Lung (tissue), 12 donors: Measurements from ENCODE around the gene RFX1. TPM values are rescaled to one million over a fixed set of nuclear protein-coding genes. Genes with fewer than 3 reads are reported as not detected.
A peak's percentile ranks its signal among the peaks of the same experiment; 100 is the strongest.
"Not testable (repeated sequence)": the region's sequence is repeated elsewhere in the genome, so short reads cannot be mapped to it uniquely, and the experiment has no call there.

Experiments used
- ATAC-seq: fragments of 200-7000 bp; cut with Tn5 transposase; one replicate; pipeline ENCODE4 v1.9.1; 2020; ENCODE audit warnings: moderate number of reproducible peaks; ENCODE audit not compliant: insufficient read depth, low FRiP score
- DNase-seq, 3 donors: peaks; one replicate each; pipeline ENCODE4 v3.0.0-alpha.2; 2013 to 2017
- H3K27ac ChIP-seq, 2 donors: one replicate each; pipeline ENCODE4 v1.5.1; 2013; ENCODE audit warnings: mild to moderate bottlenecking in 2 of 2, moderate library complexity in 2 of 2, control low read depth in 1 of 2, inconsistent platforms in 1 of 2, low read depth in 1 of 2, low read length in 1 of 2
- H3K27me3 ChIP-seq, 3 donors: one replicate each; pipeline ENCODE4 v1.5.1; 2013; ENCODE audit warnings: low read length in 2 of 3; ENCODE audit not compliant: control insufficient read depth in 3 of 3, insufficient read depth in 3 of 3
- H3K36me3 ChIP-seq, 4 donors: one replicate each; pipeline ENCODE4 v1.5.1; 2013; ENCODE audit warnings: low read length in 4 of 4, mild to moderate bottlenecking in 1 of 4, moderate library complexity in 1 of 4; ENCODE audit not compliant: control insufficient read depth in 4 of 4, insufficient read depth in 4 of 4
- H3K4me1 ChIP-seq, 5 donors: one replicate each; pipeline ENCODE4 v1.5.1; 2013; ENCODE audit warnings: low read length in 5 of 5, mild to moderate bottlenecking in 2 of 5, moderate library complexity in 1 of 5; ENCODE audit not compliant: control insufficient read depth in 5 of 5, insufficient read depth in 5 of 5
- H3K4me3 ChIP-seq: one replicate; pipeline ENCODE4 v1.5.1; 2013; ENCODE audit warnings: mild to moderate bottlenecking, control low read depth, moderate library complexity
- H3K9ac ChIP-seq, 2 donors: one replicate each; pipeline ENCODE4 v1.5.1; 2013; ENCODE audit warnings: low read length in 2 of 2, control low read depth in 1 of 2; ENCODE audit not compliant: insufficient read depth in 1 of 2
- H3K9me3 ChIP-seq, 4 donors: one replicate each; pipeline ENCODE4 v1.5.1; 2013; ENCODE audit warnings: low read length in 3 of 4, mild to moderate bottlenecking in 1 of 4, moderate library complexity in 1 of 4; ENCODE audit not compliant: control insufficient read depth in 4 of 4, insufficient read depth in 3 of 4
- CTCF ChIP-seq: IDR thresholded peaks from 2 replicates; pipeline ENCODE4 v1.5.1; 2012; ENCODE audit warnings: mild to moderate bottlenecking; ENCODE audit errors: control extremely low read depth, extremely low read depth
- WGBS, 2 donors: extraction: QIAGEN DNeasy Blood & Tissue Kit; methylation state at CpG; one replicate each; pipeline ENCODE4 v1.1.7; 2013; 5-methylcytosine and 5-hydroxymethylcytosine counted together
- polyA plus RNA-seq, 2 donors: library from polyadenylated mRNA; stranded (reverse); fragments of 200-250 nt; gene quantifications; one replicate each; pipeline ENCODE4 v1.2.1, GENCODE V29; 2013
- total RNA-seq, 2 donors: library from RNA; depleted of rRNA in 1 of 2; stranded (reverse); fragments of >200 nt in 1 of 2; gene quantifications; one replicate each; pipeline ENCODE4 v1.2.1, GENCODE V29; 2014 to 2021
- donor health status: control.
- donor health status: control.
- donor health status: Bipolar disorder and iron deficiency.
- donor health status: healthy.
- donor health status: DM: yes; HTN: yes; CAD: no.

Gene RFX1
- total and polyA plus RNA-seq, 4 donors: 5.7 to 18.6 (median 8.0) TPM

DNA sequence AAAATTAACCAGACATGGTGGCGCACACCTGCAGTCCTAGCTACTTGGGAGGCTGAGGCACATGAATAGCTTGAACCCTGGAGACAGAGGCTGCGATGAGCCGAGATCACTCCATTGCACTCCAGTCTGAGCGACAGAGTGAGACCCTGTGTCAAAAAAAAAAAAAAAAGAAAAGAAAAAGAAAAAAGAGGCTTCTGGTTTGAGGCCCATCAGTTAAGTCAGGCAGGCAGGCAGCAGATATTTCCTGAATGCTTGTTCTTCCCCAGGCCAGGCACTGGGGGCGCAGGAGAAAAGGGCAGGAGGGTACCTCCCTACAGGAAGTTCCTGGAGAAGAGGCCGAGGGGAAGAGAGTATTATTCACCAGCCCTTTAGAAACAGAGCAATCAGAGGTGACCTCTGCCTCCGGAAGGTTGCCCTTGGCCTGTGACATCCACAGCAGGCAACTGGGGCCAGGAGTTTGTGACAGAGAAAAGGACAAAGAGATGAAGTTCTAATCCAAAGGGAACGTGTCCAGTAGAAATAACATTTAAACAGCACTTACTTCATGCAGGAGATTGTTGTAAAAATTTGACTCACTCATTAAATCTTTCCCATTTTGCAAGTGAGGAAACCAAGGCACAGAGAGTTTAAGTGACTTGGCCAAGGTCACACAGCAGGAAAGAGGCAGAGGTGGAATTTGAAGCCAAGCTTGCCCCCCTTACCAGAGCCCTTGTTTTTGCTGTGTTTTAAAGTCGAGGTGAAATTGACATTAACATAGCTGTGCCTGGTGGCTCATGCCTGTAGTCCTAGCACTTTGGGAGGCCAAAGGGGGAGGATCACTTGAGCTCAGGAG lies 17.5 kb upstream of the RFX1 start:
- peak; percentile 39 to 68 (median 67) for DNase-seq
- Histone ChIP-seq H3K27ac (peak overlapping the region in 1 of 2 donors; percentile 80), H3K4me1 (peaks cover 0 to 2% (median 0%) of the 10 kb centered on the region in 5 donors), H3K4me3 (no peak overlapping the region), H3K9me3 (no peaks in the 10 kb centered on the region), H3K9ac (no peak overlapping the region), H3K27me3 (peaks cover 0 to 6% (median 2%) of the 10 kb centered on the region in 3 donors), H3K36me3 (no peaks in the 10 kb centered on the region)
- no peak for TF ChIP-seq CTCF
- WGBS, 2 donors: 48 to 52% methylated on average over 9 of the region's 9 CpGs
- ATAC-seq: peak; percentile 73

GRCh38 chr19:14022469-14022868 lies 16.3 kb upstream of the RFX1 start:
- no peak for TF ChIP-seq CTCF
- H3K27ac ChIP-seq: peak overlapping the region in 1 of 2 donors; percentile 0
- WGBS, 2 donors: 75 to 83% methylated on average over 4 of the region's 4 CpGs
- no peak overlapping the region for H3K9ac ChIP-seq
- H3K27me3 ChIP-seq: no peaks in the 10 kb centered on the region
- DNase-seq: no peak
- peaks cover 0 to 2% (median 0%) of the 10 kb centered on the region in 5 donors for H3K4me1 ChIP-seq
- no peak for ATAC-seq
- no peaks in the 10 kb centered on the region for H3K36me3 ChIP-seq
- H3K4me3 ChIP-seq: no peak overlapping the region
- H3K9me3 ChIP-seq: no peaks in the 10 kb centered on the region

DNA sequence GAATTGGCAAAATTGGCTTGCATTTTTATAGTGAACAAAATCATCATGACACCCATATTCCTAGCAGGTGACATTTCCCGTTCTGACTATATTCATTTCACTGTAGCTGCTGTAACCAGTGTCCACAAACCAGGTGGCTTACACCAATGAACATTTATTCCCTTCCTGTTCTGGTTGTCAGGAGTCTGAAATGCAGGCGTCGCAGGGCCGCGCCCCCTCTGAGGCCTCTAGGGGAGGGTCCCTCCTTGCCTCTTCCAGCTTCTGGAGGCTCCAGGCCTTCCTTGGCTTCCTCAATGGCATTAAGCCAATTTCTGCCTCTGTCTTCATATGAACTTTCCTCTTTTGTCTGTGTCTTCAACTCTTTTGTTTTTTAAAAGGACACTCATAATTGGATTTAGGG lies 15.4 kb upstream of the RFX1 start:
- H3K4me1 ChIP-seq: peaks cover 0 to 2% (median 0%) of the 10 kb centered on the region in 5 donors
- no peak overlapping the region for H3K27ac ChIP-seq
- TF ChIP-seq CTCF: no peak
- no peak overlapping the region for H3K9ac ChIP-seq
- ATAC-seq: no peak
- DNase-seq: peak in 1 of 3 donors; percentile 44
- no peaks in the 10 kb centered on the region for H3K36me3 ChIP-seq
- no peaks in the 10 kb centered on the region for H3K9me3 ChIP-seq
- H3K27me3 ChIP-seq: no peaks in the 10 kb centered on the region
- no peak overlapping the region for H3K4me3 ChIP-seq
- WGBS, 2 donors: 37 to 55% methylated on average over 5 of the region's 5 CpGs

GRCh38 chr19:14019739-14020138 lies 13.6 kb upstream of the RFX1 start:
- not testable (repeated sequence) for H3K36me3 ChIP-seq, H3K4me1 ChIP-seq, H3K9me3 ChIP-seq, H3K4me3 ChIP-seq, H3K9ac ChIP-seq, H3K27ac ChIP-seq, H3K27me3 ChIP-seq, DNase-seq, ATAC-seq
- 89 to 95% methylated on average over 3 of the region's 3 CpGs for WGBS, 2 donors
